Hepatic stellate cell (primary cell): ENCODE measurements around the gene LUC7L2.
"Not testable (repeated sequence)": the region's sequence is repeated elsewhere in the genome, so short reads cannot be mapped to it uniquely, and the experiment has no call there.

Experiments
- DNase-seq: peaks from one replicate; pipeline ENCODE4 v3.0.0; 2011; ENCODE audit warnings: low spot score

Gene LUC7L2, protein sequence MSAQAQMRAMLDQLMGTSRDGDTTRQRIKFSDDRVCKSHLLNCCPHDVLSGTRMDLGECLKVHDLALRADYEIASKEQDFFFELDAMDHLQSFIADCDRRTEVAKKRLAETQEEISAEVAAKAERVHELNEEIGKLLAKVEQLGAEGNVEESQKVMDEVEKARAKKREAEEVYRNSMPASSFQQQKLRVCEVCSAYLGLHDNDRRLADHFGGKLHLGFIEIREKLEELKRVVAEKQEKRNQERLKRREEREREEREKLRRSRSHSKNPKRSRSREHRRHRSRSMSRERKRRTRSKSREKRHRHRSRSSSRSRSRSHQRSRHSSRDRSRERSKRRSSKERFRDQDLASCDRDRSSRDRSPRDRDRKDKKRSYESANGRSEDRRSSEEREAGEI

DNA sequence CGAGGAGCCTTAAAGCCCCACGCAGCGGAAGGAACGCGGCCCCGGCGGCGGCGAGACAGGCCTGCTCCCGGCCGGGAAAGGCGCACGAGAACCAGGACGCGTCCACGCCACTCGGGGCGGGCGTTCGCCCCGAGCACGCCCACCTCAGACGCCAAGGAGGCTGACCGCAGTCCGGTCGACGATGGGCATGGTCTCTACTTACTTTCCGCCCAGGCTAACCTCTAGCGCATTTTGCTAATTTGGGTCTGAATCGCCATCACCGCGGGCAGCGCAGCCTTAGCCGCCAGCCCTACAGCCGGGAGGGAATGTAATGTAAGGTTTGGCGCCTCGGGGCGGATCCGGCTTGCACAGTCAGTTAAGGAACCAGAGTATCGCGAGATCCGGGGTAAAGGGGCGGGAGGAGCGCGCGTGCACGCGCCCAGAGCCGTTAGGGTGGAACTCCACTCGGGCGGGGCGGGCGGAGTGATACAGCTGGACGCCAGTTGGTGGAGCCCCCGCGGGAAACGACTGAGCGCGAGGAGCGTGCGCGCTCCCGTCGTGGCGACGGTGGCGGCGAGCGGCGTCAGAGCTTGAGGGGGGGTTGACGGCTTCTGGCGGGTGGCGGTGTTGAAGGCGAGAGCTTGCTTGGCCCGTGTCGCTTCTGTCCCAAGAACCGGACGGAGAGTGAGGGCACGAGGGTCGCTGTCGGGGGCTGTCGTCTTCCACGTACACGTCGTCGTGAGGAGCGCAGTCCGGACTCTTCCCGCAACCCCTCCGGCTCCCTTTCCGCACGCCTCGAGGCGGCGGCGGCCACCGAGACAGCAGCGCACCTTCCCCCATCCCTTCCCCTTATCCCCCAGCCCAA, at the start of gene LUC7L2:
Gene LUC7L2 (plus strand): TSS at position 529 of the 844 bp plus-strand sequence. CDS start 368 bp downstream, outside the sequence.
- DNase-seq = peak; percentile 94

DNA sequence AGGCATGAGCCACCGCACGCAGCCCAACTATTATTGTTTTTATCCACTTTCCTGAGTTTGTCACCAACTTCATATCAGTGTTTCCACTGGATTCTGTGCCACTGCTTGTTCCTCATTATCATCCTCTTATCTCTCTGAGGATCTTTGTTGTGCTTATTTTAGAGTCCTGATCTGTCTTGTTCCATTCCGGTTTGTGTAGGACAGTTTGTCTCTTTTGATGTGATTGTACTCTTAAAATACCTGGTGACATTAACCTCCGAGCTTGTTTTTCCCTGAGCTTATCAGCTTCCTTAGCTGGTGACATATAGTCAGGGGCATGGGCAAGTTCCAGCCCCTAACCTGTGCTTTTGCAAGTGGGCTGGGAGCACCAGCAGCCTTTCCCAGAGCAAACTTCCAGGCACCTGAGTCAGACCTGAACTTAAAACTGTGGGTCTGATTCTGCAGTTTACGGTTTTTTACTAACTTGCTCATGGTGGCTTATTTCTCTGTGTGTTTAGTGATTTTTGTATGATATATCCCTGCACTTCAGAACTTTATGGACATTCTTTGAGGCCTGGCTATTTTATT, 41.7 kb upstream of the LUC7L2 start:
- DNase-seq = no peak

DNA sequence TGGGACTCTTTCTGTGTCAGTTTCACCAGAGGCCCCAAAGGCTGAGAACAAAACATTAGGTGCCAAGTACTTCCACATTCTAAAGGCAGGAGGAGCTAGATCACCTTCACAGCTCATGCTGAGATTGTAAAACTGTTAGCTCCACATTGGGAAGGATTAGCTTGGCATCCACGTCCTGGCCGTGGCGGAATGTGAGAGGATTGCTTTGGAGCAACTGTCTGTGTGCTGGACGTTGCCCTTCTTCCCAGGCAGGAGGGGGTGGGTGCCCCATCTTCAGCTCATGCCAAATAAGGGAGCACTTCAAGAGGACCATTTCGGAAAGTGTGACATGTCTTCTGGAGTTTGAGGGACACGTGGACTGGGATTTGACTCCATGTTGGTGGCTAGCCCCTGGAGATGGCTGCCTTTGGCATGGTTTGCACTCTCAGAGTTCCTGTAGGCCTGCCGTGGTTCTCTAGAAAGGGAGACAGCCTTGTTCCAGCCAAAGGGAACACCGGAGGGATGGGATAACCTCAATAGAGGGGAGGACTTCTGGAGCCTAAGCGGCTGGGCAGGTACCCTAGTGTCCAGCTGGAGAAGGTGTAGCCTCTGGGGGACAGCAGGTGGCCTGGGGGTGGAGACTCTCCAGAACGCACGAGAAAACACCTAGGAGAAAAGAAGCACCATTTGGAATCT, 38.5 kb upstream of the LUC7L2 start:
- DNase-seq = no peak

DNA sequence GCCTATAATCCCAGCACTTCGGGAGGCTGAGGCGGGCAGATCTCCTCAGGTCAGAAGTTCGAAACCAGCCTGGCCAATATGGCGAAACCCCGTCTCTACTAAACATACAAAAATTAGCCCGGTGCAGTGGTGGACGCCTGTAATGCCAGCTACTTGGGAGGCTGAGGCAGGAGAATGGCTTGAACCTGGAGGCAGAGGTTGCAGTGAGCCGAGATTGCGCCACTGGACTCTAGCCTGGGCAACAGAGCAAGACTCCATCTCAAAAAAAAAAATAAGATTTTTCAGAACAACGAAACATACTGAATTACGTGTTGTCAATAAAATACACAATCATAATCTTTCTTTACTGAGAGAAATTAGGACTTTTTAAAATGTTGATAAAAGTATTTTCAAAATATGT, 35.0 kb upstream of the LUC7L2 start:
- DNase-seq = not testable (repeated sequence)

DNA sequence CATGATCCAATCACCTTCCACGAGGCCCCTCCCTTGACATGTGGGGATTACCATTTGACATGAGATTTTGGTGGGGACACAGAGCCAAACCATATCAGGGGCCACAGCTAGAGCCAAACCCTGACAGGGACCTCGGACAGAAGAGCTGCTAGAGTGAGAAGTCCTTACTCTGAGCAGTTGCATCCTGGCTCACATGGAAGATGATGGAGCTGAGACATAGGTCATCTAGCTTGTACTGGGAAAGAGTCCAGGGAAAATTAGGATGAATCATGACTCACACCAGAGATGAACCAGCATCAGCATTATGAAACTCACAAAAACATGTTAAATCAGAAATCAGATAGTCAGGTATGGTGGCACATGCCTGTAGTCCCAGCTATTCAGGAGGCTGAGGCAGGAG, 31.3 kb upstream of the LUC7L2 start:
- peak; percentile 71 for DNase-seq

DNA sequence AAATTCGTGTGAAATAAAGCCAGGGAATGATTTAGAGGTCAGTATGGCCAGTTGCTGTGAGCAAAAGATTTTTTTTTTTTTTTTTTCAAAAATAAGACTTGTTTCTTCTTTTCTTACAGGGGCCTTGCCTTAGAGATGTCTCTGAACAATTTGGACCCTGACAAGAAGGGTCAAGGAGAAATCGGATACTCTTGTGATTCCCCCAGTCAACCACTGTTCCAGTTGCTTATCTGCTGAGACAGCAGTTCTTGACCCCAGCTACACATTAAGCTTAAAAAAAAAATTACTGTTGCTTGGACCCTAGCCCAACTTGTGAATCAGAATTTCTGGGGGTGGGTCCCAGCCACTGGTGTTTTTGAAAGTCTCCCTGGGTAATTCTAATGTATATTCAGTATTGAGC, 30.6 kb upstream of the LUC7L2 start:
- DNase-seq = no peak

DNA sequence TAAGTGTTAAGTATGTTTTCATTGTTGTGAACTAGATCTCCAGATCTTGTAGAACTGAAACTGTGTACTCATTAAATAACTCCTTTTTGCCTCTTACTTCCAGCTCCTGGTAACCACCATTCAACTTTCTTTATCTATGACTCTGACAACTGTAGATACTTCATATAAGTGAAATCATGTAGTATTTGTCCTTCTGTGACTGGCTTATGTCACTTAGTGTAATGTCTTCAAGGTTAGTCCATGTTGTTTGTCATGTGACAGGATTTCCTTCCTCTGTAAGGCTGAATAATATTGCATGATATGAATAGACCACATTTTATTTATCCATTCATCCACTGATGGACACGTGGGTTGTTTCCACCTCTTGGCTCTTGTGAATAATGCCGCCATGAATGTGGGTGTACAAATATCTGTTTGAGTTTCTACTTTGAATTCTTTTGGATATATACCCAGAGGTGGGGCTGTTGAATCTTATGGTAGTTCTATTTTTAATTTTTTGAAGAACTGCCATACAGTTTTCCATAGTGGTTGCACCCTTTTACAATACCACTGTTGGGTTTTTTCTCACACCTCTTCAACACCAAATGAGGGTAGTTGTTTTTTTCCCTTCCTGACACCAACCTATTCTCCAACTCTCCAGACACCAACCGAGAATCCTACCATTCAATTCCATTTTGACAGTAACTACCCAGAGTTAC, 29.2 kb upstream of the LUC7L2 start:
- no peak for DNase-seq

DNA sequence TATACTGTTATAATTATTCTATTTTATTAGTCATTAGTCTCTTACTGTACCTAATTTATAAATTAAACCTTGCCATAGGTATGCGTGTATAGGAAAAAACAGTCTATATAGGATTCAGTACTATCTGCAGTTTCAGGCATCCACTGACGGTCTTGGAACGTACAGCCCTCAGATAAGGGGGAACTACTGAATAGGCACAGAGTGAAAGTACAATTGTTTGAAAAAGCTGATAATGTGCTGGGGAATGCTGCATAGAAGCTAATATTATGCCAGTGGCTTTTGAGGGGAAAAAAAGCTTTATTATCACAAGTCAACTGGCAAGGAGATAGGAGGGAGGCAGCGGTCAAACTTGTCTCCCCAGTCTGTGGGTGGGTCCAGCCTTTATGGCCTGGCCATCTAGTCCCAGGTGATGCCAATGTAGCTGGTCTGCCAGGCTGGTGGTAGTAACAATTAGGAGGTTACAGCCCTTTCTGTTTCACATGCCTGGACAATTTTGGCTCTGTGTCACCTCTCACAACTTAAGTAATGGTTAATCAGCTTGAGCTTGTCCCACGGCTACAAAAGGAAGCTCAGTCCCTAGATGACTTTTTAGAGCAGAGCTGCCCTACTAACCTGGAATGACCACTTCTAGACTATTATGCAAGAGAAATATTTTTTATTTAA, 26.9 kb upstream of the LUC7L2 start:
- no peak for DNase-seq

DNA sequence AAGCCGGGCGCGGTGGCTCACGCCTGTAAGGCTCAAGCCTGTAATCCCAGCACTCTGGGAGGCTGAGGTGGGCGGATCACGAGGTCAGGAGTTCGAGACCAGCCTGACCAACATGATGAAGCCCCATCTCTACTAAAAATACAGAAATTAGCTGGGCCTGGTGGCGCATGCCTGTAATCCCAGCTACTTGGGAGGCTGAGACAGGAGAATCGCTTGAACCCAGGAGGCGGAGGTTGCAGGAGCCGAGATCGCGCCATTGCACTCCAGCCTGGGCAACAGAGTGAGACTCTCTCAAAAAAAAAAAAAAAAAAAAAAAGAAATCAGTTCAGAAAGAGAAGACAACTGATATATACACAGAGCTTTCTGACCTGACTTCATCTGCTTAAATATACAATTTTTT, 26.3 kb upstream of the LUC7L2 start:
- DNase-seq = not testable (repeated sequence)

DNA sequence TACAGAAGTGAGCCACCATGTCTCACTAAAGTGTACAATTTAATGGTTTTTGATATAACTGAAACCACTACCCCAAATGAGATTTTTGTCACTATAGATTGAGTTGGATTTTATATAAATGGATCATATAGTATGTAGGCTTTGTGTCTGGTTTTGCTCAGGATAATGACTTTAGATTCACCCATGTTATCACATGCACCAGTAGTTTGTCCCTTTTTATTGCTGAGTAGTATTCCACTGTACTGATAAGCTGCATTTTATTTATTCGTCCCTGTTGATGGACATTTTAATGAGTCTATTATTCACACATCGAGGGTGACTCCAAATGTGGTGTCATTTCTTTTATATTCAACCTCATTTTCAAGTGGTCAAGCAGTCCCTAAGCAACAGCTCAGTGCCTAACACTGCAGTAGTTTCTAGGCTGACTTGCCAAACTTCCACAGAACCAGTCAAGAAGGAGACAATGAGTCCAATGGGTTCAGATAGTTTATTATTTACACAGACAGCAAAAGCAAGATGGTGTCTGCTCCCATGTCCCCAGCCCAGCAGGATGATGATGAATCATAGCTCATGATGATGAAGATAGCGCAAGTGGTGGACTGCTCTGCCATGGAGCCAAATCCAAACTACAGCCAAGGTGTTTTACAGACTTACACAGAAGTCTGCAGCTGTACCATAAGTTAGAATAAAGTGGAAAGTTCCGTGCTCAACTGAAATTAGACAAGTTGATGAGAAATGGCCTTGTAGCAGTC, 25.1 kb upstream of the LUC7L2 start:
- DNase-seq = no peak

DNA sequence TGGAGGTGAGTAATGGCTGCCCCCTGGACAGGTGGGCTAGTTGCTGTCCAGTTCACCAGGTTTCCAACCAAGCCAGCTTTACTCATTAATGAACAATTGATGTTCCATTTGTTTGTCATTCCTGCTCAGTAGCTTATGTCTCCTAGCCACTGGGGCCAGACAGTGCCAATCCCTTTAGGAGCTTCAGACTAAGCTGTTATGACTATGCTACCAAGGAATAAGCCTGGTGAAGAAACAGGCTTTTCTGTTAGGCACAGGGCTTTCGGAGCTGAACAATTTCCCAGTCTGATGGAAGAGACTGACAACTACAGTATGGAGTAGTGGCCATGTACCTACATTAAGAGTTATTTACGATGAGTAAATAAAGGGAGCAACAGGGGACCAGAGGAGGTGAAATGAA, 20.7 kb upstream of the LUC7L2 start:
- no peak for DNase-seq

DNA sequence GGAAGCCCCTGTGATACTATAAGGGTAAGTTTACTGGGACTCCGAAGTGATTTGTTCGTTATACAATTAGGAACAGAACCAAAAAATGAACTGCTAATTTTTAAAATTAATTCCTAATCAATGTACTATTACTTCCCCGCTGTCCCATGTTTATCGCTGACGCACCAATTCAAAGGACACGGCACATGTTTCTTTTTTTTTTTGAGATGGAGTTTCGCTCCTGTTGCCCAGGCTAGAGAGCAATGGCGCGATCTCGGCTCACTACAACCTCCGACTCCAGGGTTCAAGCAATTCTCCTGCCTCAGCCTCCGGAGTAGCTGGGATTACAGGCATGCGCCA, 20.0 kb upstream of the LUC7L2 start:
- no peak for DNase-seq

DNA sequence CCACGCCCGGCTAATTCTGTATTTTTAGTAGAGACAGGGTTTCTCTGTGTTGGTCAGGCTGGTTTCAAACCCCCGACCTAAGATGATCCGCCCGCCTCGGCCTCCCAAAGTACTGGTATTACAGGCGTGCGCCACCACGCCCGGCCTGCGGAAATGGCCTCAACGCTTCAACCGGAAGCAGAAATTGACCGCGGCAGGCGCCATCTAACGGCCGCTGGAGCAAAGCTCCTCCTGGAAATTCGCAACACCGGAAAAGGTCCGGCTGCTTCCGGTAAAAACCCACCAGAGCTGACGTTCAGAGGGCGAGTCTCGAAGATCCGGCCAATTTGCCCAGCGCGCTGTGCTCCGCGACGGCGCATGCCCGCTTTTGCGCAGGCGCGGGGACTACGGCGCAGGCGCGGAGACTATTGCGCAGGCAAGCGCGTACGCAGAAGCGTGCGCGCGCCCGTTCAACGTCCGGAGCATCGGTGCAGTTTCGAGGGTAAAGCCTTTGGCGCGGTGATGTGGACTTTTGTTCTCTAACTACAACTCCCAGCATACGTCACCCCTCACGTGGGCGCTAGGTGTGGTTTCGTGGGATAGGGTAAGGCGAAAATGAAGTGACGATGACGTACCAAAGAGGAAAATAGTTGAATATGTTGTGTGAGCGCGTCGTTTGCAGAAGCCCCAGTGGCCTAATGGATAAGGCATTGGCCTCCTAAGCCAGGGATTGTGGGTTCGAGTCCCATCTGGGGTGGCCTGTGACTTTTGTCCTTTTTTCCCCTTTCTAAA, 19.5 kb upstream of the LUC7L2 start:
- peak; percentile 95 for DNase-seq

DNA sequence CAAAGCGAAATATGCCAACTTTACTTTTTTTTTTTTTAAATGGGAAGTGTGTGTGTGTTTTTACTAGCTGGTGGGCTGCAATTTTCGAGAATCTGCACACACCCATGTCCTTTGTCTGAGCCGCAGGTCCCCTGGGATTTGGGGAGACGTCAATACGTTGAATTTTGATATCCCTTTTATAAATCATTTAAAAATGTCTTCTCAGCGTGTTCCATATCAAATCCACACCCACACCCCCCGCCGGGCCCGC, 19.0 kb upstream of the LUC7L2 start:
- peak; percentile 37 for DNase-seq

DNA sequence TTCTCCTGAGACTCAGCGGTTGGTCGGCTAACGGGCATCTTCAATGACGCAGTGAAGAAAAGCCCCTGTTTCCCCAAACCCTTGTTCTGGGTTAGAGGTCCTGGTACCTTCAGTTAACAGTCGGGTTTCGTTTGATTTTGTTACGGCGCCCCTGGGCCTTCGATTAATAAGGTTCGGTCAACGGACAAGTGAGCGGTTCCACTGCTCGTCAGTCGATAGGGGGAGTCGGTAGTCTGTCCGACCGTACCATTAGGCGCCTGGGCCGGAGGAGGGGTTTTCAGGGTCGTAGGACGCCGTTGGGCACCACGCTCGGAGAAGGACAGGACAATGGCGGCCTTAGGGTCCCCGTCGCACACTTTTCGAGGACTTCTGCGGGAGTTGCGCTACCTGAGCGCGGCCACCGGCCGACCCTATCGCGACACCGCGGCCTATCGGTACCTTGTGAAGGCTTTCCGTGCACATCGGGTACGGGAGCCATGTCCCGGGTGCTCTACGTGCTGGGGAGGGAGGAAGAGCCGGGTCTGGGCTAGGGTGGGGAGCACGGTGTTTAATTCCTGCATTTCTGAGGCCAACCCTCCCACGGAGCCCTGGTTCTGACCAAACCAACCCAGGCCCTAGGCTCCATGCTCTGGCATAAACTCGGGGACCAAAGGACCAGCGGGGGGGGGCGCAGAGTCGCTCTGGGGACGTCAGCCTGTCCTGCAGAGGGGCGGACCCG, 18.5 kb upstream of the LUC7L2 start, which contains the start of gene FMC1:
Gene FMC1 (plus strand): TSS at position 280 of the 718 bp plus-strand sequence. CDS start 48 bp downstream, at position 328.
- DNase-seq = peak; percentile 89

DNA sequence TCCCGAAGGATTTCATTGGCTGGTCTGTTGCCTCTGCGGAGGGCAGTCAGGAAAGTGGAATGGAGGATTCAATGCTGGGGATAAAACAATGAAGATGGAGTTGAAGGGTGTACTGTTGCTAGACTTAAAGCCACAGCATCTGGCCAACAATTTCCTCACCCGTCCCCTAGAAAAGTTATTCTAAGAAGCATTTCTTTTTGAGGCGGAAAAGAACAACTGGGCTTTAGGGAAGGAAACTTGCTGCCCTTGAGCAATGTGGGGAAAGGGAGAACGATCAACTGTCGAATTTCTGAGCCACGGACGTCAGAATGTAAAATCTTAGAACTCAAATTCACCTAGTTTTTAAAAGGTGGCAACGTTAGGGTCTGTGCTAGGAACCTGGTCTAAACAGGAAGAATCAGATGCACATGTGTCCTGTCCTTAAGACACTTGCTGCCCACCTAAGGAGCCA, 17.9 kb upstream of the LUC7L2 start:
- no peak for DNase-seq

DNA sequence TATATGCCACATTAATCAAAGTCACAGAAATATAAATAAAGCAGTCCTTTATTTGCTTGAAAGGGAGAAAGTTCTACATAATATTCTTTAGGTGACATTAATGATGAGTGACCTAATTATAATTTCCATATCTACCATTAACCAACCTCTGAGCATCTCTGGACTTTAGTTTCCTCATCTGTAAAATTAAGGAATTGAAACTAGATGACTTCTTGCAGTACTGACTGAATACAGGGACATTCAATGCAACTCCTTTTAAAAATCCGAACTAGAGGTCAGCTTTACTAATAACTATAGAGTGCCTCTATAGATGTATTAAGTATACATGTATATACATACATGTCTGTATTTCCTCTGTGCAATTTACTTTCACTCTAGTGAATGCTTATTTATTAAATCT, 14.7 kb upstream of the LUC7L2 start:
- no peak for DNase-seq

DNA sequence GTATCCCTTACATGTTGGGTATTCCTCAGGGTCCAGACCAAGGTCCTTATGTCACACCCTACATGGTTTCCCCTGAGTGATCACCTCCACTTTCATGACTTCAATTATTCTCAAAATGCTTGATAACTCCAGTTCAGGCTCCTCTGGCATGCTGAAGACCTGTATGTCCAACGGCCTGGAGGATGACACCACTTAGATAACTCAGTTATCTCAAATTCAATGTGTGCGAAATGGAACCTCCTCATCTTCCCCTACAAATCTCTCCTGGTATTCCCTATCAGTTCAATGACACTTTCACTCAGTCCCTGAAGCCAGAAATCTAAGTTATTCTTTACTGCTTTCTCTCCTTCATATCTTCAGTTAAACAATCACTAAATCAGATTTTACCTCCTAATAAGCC, 8.7 kb upstream of the LUC7L2 start:
- DNase-seq = no peak

DNA sequence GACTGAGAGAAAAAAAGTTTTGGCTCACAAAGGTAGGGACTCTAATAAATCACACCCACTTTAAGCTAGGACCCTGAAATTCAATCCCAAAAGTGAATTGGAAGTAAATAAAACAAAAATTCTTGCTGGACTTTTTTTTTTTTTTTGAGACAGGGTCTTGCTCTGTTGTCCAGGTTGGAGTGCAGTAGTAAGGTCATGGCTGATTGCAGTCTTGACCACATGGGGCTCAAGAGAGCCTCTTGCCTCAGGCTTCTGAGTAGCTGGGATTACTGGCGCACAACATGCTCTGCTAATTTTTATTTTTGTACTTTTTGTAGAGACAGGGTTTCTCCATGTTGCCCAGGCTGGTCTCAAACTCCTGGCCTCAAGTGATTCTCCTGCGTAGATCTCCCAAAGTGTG, 5.0 kb upstream of the LUC7L2 start:
- no peak for DNase-seq
